Panc1 (cell line): ENCODE results near the gene RDH13. TPM values are rescaled to one million over a fixed set of nuclear protein-coding genes. Genes with fewer than 3 reads are reported as not detected.

Experiments
- ATAC-seq: fragments of 200-7000 bp; cut with Tn5 transposase; 2 replicates; pipeline ENCODE4 v1.9.1; 2020; ENCODE audit warnings: mild to moderate bottlenecking, moderate library complexity
- BruUV-seq: library from RNA; stranded (reverse); fragments of 400-500 nt; replicated peaks from 2 replicates; lab custom pipeline; 2021; lab: Mats Ljungman, UMichigan
- CTCF ChIA-PET: fragments of 300-600 bp; sonication (Branson Sonifier 250); formaldehyde crosslinking; loops from one replicate; lab custom pipeline; 2022; ENCODE audit warnings: antibody characterized with exemption; lab: Charles Lee
- POLR2A ChIA-PET: fragments of 300-600 bp; sonication (Branson Sonifier 250); formaldehyde crosslinking; loops from one replicate; lab custom pipeline; 2022; ENCODE audit warnings: antibody characterized with exemption; lab: Charles Lee
- DNase-seq: peaks from one replicate; pipeline ENCODE4 v3.0.0-alpha.2; 2010; ENCODE audit warnings: low read depth, low spot score
- H3K27ac ChIP-seq: 2 replicates; pipeline ENCODE4 v1.5.1; 2011; ENCODE audit warnings: mild to moderate bottlenecking, low read length, inconsistent platforms
- H3K27me3 ChIP-seq: fragments of 200-500 bp; sonication (Bioruptor generic); 2 replicates; pipeline ENCODE4 v1.6.0; 2014; ENCODE audit warnings: low read length, inconsistent platforms; ENCODE audit not compliant: control insufficient read depth, insufficient read depth
- H3K36me3 ChIP-seq: fragments of 200-500 bp; sonication (Bioruptor generic); 2 replicates; pipeline ENCODE4 v1.5.1; 2014; ENCODE audit warnings: inconsistent platforms, mild to moderate bottlenecking, low read length, moderate library complexity; ENCODE audit not compliant: control insufficient read depth, insufficient read depth
- H3K4me1 ChIP-seq: 2 replicates; pipeline ENCODE4 v1.5.1; 2011; ENCODE audit warnings: inconsistent platforms, mild to moderate bottlenecking, low read length, moderate library complexity; ENCODE audit not compliant: control insufficient read depth, insufficient read depth
- H3K4me3 ChIP-seq, 2 experiments: 2 replicates each; pipeline ENCODE4 v1.5.1; 2011 to 2012; ENCODE audit warnings: low read depth in 2 of 2, low read length in 2 of 2, mild to moderate bottlenecking in 2 of 2, inconsistent platforms in 1 of 2, moderate library complexity in 1 of 2
- H3K9me3 ChIP-seq: fragments of 200-500 bp; sonication (Bioruptor generic); 2 replicates; pipeline ENCODE4 v1.5.1; 2014; ENCODE audit warnings: low read depth, mild to moderate bottlenecking, inconsistent platforms, low read length, moderate library complexity; ENCODE audit not compliant: control insufficient read depth, insufficient read depth
- CTCF ChIP-seq: fragments of 450-650 bp; IDR thresholded peaks from 2 replicates; pipeline ENCODE4 v1.5.1; 2017; ENCODE audit warnings: mild to moderate bottlenecking
- POLR2AphosphoS5 ChIP-seq: IDR thresholded peaks from 2 replicates; pipeline ENCODE4 v1.6.1; 2012; ENCODE audit warnings: mild to moderate bottlenecking, low read depth, low read length, moderate library complexity
- REST ChIP-seq, 2 experiments: IDR thresholded peaks; 2 replicates each; pipeline ENCODE4 v1.6.1; 2011 to 2012; ENCODE audit warnings: low read depth in 2 of 2, control low read depth in 1 of 2, low read length in 1 of 2, mild to moderate bottlenecking in 1 of 2, moderate library complexity in 1 of 2; ENCODE audit not compliant: insufficient read depth in 1 of 2
- SIN3A ChIP-seq: IDR thresholded peaks from 2 replicates; pipeline ENCODE4 v1.6.1; 2012; ENCODE audit warnings: low read depth, mild to moderate bottlenecking, low read length, moderate library complexity, borderline replicate concordance; ENCODE audit not compliant: insufficient read depth
- TCF7L2 ChIP-seq: IDR thresholded peaks from 2 replicates; pipeline ENCODE4 v1.6.1; 2011; ENCODE audit warnings: mild to moderate bottlenecking, low read depth, low read length, inconsistent platforms
- in situ Hi-C: cut with HindIII; loops from 2 replicates; pipeline ENCODE4 v1.10.0; 2016; ENCODE audit warnings: low sequenced_read_pairs, low pct_unique_long_range_greater_than_20kb
- intact Hi-C: fragments of 100-400 bp; cut with micrococcal nuclease; formaldehyde crosslinking; loops from one replicate; pipeline ENCODE4 v1.10.0; 2022; ENCODE audit not compliant: unreplicated experiment
- total RNA-seq: library from RNA; stranded (reverse); gene quantifications from one replicate; pipeline ENCODE4 v1.2.1, GENCODE V29; 2021; ENCODE audit not compliant: unreplicated experiment

RDH13 gene
- total RNA-seq, 1 experiment from 2014 or later: 37.8 TPM

- Histone ChIP-seq H3K4me1 (0 out of 2 replicates have a peak, but pooled peaks cover 3% of the 10 kb centered on the region), H3K9me3 (no peaks in the 10 kb centered on the region), H3K36me3 (no peaks in the 10 kb centered on the region), H3K4me3 (no peak overlapping the region), H3K27me3 (no peaks in the 10 kb centered on the region), H3K27ac (no peak overlapping the region)
- no TSS peak for BruUV-seq
- TF ChIP-seq POLR2AphosphoS5: no peak
- no peak for TF ChIP-seq REST (IDR thresholded peaks at IDR 0.05; ENCODE audit: insufficient read depth in 1 of 2, low read depth in 2 of 2, low read length in 1 of 2)
- TF ChIP-seq SIN3A: no peak
- TF ChIP-seq TCF7L2: no peak
- TF ChIP-seq CTCF: no peak
- intact Hi-C loops (no loop called here), in situ Hi-C loops (no loop called here)
- ATAC-seq (no peak), DNase-seq (no peak)
- POLR2A ChIA-PET: no interaction called here
- CTCF ChIA-PET: no interaction called here
These were observed 44.7 kb downstream of the RDH13 start for GRCh38 chr19:55018216-55018615.

- Histone ChIP-seq H3K9me3 (no peaks in the 10 kb centered on the region), H3K4me1 (0 out of 2 replicates have a peak, but pooled peaks cover 3% of the 10 kb centered on the region), H3K36me3 (no peaks in the 10 kb centered on the region), H3K27ac (no peak overlapping the region), H3K27me3 (no peaks in the 10 kb centered on the region), H3K4me3 (no peak overlapping the region)
- no TSS peak for BruUV-seq
- POLR2A ChIA-PET: no interaction called here
- intact Hi-C loops: no loop called here
- CTCF ChIA-PET: no interaction called here
- no peak for TF ChIP-seq SIN3A
- TF ChIP-seq TCF7L2: no peak
- TF ChIP-seq CTCF: no peak
- no peak for TF ChIP-seq POLR2AphosphoS5
- TF ChIP-seq REST (IDR thresholded peaks at IDR 0.05; ENCODE audit: insufficient read depth in 1 of 2, low read depth in 2 of 2, low read length in 1 of 2): no peak
- in situ Hi-C loops: no loop called here
- DNase-seq (no peak), ATAC-seq (no peak)
These were observed 46.9 kb downstream of the RDH13 start for GRCh38 chr19:55016017-55016416.
